Measurements from ENCODE around the gene CDCA4. TPM values are rescaled to one million over a fixed set of nuclear protein-coding genes. Genes with fewer than 3 reads are reported as not detected.

The CDCA4 gene
- total RNA-seq, 1 donor from 2014 or later, result 6.9 TPM

DNA sequence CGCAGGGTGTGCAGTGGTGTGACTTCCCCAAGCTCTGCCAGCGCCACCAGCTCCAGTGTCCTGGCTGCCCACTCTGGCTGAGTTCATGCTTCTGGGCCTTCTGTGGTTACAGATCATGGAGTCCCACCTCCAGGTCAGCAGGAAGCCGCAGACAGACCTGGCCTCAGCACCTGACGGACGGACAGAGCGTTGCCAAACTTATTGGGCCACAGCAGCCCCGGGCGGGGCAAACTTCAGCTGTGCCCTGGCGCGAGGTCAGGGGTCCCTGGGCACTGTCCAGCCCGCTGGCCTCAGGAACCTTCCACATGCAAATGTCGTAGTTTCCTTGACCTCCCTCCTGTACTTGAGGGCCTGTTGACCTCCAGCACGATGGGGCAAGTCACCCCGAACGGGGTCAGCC lies 33.1 kb upstream of the CDCA4 start:
- Histone ChIP-seq H3K27ac (no peak overlapping the region), H3K9me3 (no peaks in the 10 kb centered on the region), H3K36me3 (peaks cover 24% of the 10 kb centered on the region), H3K4me3 (no peak overlapping the region), H3K27me3 (ENCODE audit: low read depth) (no peaks in the 10 kb centered on the region), H3K4me1 (peaks cover 13% of the 10 kb centered on the region)
- DNase-seq (no peak), ATAC-seq (no peak)
- TF ChIP-seq, protein P1, sequence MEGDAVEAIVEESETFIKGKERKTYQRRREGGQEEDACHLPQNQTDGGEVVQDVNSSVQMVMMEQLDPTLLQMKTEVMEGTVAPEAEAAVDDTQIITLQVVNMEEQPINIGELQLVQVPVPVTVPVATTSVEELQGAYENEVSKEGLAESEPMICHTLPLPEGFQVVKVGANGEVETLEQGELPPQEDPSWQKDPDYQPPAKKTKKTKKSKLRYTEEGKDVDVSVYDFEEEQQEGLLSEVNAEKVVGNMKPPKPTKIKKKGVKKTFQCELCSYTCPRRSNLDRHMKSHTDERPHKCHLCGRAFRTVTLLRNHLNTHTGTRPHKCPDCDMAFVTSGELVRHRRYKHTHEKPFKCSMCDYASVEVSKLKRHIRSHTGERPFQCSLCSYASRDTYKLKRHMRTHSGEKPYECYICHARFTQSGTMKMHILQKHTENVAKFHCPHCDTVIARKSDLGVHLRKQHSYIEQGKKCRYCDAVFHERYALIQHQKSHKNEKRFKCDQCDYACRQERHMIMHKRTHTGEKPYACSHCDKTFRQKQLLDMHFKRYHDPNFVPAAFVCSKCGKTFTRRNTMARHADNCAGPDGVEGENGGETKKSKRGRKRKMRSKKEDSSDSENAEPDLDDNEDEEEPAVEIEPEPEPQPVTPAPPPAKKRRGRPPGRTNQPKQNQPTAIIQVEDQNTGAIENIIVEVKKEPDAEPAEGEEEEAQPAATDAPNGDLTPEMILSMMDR (IDR thresholded peaks at IDR 0.05), result no peak
- intact Hi-C loops (cut with DNase I), result no loop called here

- no peaks in the 10 kb centered on the region for H3K9me3 ChIP-seq
- peaks cover 24% of the 10 kb centered on the region for H3K36me3 ChIP-seq
- H3K4me1 ChIP-seq, result peaks cover 7% of the 10 kb centered on the region
- intact Hi-C loops (cut with DNase I), result no loop called here
- H3K27me3 ChIP-seq (ENCODE audit: low read depth), result no peaks in the 10 kb centered on the region
- ATAC-seq (no peak), DNase-seq (no peak)
- no peak overlapping the region for H3K27ac ChIP-seq
- no peak overlapping the region for H3K4me3 ChIP-seq
- TF ChIP-seq, protein P1 (IDR thresholded peaks at IDR 0.05), result no peak
Observed at GRCh38 chr14:105053421-105053820, 32.5 kb upstream of the CDCA4 start.

DNA sequence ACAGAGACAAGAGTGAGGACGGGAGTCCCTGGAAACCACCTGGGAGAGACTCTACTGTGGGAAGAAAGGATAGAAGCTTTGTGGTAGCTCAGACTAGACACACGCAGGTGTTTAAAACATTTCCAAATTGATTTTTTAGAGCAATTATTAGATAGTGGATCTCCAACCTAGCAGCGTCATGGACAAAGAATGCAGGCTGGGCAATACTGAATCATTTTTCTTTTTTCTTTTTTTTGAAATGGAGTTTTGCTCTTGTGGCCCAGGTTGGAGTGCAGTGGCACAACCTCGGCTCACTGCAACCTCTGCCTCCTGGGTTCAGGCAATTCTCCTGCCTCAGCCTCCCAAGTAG lies 31.2 kb upstream of the CDCA4 start:
- Histone ChIP-seq H3K9me3 (no peaks in the 10 kb centered on the region), H3K27me3 (ENCODE audit: low read depth) (no peaks in the 10 kb centered on the region), H3K36me3 (peaks cover 24% of the 10 kb centered on the region), H3K4me3 (no peak overlapping the region), H3K4me1 (peaks cover 5% of the 10 kb centered on the region), H3K27ac (no peak overlapping the region)
- TF ChIP-seq, protein P1 (IDR thresholded peaks at IDR 0.05), result no peak
- no peak for ATAC-seq
- DNase-seq, result no peak
- intact Hi-C loops (cut with DNase I), result no loop called here

- intact Hi-C loops (cut with DNase I), result no loop called here
- H3K36me3 ChIP-seq, result peaks cover 24% of the 10 kb centered on the region
- H3K4me1 ChIP-seq, result peaks cover 5% of the 10 kb centered on the region
- H3K27ac ChIP-seq, result no peak overlapping the region
- DNase-seq (peak; percentile 41), ATAC-seq (no peak)
- no peak overlapping the region for H3K4me3 ChIP-seq
- no peaks in the 10 kb centered on the region for H3K27me3 ChIP-seq (ENCODE audit: low read depth)
- TF ChIP-seq, protein P1 (IDR thresholded peaks at IDR 0.05), result no peak
- no peaks in the 10 kb centered on the region for H3K9me3 ChIP-seq
Observed at GRCh38 chr14:105051182-105052109, 30.6 kb upstream of the CDCA4 start.

- no peaks in the 10 kb centered on the region for H3K9me3 ChIP-seq
- peaks cover 24% of the 10 kb centered on the region for H3K36me3 ChIP-seq
- DNase-seq (peak; percentile 79), ATAC-seq (peak; percentile 22 to 28)
- H3K4me3 ChIP-seq, result no peak overlapping the region
- H3K4me1 ChIP-seq, result peaks cover 10% of the 10 kb centered on the region
- TF ChIP-seq, protein P1 (IDR thresholded peaks at IDR 0.05), result no peak
- H3K27me3 ChIP-seq (ENCODE audit: low read depth), result no peaks in the 10 kb centered on the region
- intact Hi-C loops (cut with DNase I), result no loop called here
- H3K27ac ChIP-seq, result no peak overlapping the region
Observed at GRCh38 chr14:105050551-105050897, 29.6 kb upstream of the CDCA4 start.

All from lower lobe of right lung (tissue), 2 donors.